ENCODE measurements around the gene INTS11. TPM values are rescaled to one million over a fixed set of nuclear protein-coding genes. Genes with fewer than 3 reads are reported as not detected.

INTS11 gene
- total and polyA plus RNA-seq, 8 donors, result 59.5 to 520 (median 143) TPM

GRCh38 chr1:1367315-1367714 is 42.9 kb upstream of the INTS11 start:
- Histone ChIP-seq H3K4me3 (no peak overlapping the region), H3K27me3 (no peaks in the 10 kb centered on the region), H3K27ac (no peak overlapping the region), H3K36me3 (peaks cover 0 to 6% (median under 1%) of the 10 kb centered on the region in 4 donors), H3K9me3 (no peaks in the 10 kb centered on the region), H3K4me1 (peaks cover 9 to 14% (median 11%) of the 10 kb centered on the region in 4 donors)
- DNase-seq, result no peak
- intact Hi-C loops (cut with DNase I; ENCODE audit: low total_unique reads), result no loop called here
- WGBS, 5 donors, result 92 to 99% (median 96%) methylated on average over 5 of the region's 5 CpGs
- TF ChIP-seq EP300 (IDR thresholded peaks at IDR 0.05) (no peak), POLR2A (IDR thresholded peaks at IDR 0.05) (no peak), POLR2AphosphoS5 (IDR thresholded peaks at IDR 0.05) (no peak), CTCF (IDR thresholded peaks at IDR 0.05) (no peak)

- Histone ChIP-seq H3K27ac (no peak overlapping the region), H3K4me3 (no peak overlapping the region), H3K36me3 (peaks cover 0 to 4% (median 0%) of the 10 kb centered on the region in 4 donors), H3K4me1 (peaks cover 3 to 10% (median 7%) of the 10 kb centered on the region in 4 donors), H3K27me3 (no peaks in the 10 kb centered on the region), H3K9me3 (no peaks in the 10 kb centered on the region)
- intact Hi-C loops (cut with DNase I; ENCODE audit: low total_unique reads), result no loop called here
- DNase-seq, result no peak
- 85 to 99% (median 98%) methylated on average over 2 to 3 of the region's 3 CpGs for WGBS, 5 donors
- TF ChIP-seq POLR2AphosphoS5 (IDR thresholded peaks at IDR 0.05) (no peak), EP300 (IDR thresholded peaks at IDR 0.05) (no peak), POLR2A (IDR thresholded peaks at IDR 0.05) (no peak)
These were observed 42.2 kb upstream of the INTS11 start for GRCh38 chr1:1366699-1367066.

- no peaks in the 10 kb centered on the region for H3K36me3 ChIP-seq
- DNase-seq, result no peak
- TF ChIP-seq POLR2A (IDR thresholded peaks at IDR 0.05) (no peak), EP300 (IDR thresholded peaks at IDR 0.05) (no peak), POLR2AphosphoS5 (IDR thresholded peaks at IDR 0.05) (no peak), CTCF (IDR thresholded peaks at IDR 0.05) (no peak)
- intact Hi-C loops (cut with DNase I; ENCODE audit: low total_unique reads), result no loop called here
- no peaks in the 10 kb centered on the region for H3K9me3 ChIP-seq
- no peak overlapping the region for H3K4me3 ChIP-seq
- no peak overlapping the region for H3K27ac ChIP-seq
- WGBS, 5 donors, result 74 to 84% (median 84%) methylated on average over 10 of the region's 10 CpGs
- peaks cover 0 to 13% (median 7%) of the 10 kb centered on the region in 4 donors for H3K4me1 ChIP-seq
- no peaks in the 10 kb centered on the region for H3K27me3 ChIP-seq
These were observed 41.6 kb upstream of the INTS11 start for GRCh38 chr1:1365875-1366698.

GRCh38 chr1:1364266-1364665 is 39.8 kb upstream of the INTS11 start:
- Histone ChIP-seq H3K27ac (no peak overlapping the region), H3K36me3 (no peaks in the 10 kb centered on the region), H3K4me3 (no peak overlapping the region), H3K27me3 (peaks cover 0 to 13% (median 0%) of the 10 kb centered on the region in 3 donors), H3K9me3 (no peaks in the 10 kb centered on the region), H3K4me1 (peaks cover 8 to 30% (median 22%) of the 10 kb centered on the region in 4 donors)
- no peak for DNase-seq
- TF ChIP-seq POLR2A (IDR thresholded peaks at IDR 0.05) (no peak), POLR2AphosphoS5 (IDR thresholded peaks at IDR 0.05) (no peak), EP300 (IDR thresholded peaks at IDR 0.05) (no peak), CTCF (IDR thresholded peaks at IDR 0.05) (no peak)
- 59 to 82% (median 68%) methylated on average over 13 to 14 of the region's 14 CpGs for WGBS, 5 donors
- intact Hi-C loops (cut with DNase I; ENCODE audit: low total_unique reads), result no loop called here

Data from stomach (tissue), 9 donors.